GM21390 (cell line): ENCODE results near the gene SCAMP4.
"Not testable (repeated sequence)": the region's sequence is repeated elsewhere in the genome, so short reads cannot be mapped to it uniquely, and the experiment has no call there.

Experiments
- ATAC-seq: cut with Tn5 transposase; IDR thresholded peaks from one replicate; pipeline ENCODE4 v1.9.1; 2021; ENCODE audit not compliant: unreplicated experiment

Gene SCAMP4

DNA sequence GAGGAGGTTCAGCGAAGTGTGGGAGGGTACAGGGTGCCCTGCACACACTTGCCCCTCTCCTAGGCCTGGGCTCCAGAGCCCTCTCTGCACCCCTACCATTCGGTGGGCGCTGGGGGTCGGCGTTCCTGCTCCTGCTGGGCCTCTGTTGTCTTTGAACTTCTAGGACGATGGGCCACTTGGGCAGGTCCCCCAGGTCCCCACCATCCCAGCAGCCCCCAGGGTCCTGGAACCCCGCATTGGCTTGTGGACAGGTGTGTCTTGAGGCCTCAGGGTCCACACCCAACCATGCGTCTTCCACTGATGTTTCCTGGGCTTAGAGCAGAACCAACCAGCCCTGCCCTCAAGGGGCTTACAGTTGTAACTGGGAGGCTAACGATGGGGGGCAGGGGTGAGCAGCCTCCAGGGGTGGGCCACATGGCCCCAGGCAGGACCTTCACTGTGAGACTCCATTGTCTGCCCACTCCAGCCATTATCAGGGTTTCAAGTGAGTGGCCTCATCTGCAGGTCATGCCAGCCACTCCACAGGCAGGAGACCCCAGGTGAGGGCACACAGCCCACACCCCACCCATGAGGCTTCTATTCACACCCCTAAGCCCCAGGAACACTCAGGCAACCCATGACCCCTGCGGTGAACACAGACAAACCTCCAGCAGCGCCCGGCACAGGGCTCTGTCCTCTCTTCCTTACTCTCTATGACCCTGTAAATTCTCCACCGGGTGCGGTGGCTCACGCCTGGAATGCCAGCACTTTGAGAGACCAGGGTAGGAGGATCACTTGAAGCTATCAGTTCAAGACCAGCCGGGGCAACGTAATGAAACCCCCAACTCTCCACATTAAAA lies 39.8 kb upstream of the SCAMP4 start:
- no peak for ATAC-seq

DNA sequence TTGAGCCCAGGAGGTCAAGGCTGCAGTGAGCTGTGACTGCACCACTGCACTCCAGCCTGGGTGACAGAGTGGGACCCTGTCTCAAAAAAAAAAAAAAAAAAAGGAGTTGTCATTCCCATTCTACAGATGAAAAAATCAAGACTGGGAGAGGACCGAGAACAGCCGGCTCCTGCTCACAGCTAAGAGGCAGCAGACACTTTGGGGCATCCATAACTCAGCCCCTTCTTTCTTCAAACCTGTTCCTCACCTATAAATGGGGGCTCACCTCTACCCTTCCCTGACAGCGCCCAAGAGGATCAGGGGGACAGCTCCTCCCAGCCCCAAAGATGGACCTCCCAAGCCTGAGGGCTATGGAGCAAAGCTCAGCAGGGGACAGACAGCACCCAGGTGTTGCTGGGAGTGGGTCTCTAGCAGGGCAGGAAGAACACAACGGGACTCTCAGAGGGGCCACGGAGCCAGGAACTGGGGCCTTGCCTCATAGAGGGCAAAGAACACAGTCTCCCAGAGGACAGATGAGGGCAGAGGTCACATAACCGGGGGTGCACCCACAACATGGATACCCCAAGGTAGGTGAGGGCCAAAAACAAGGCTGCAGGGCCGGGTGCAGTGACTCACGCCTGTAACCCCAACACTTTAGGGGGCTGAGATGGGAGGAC lies 38.4 kb upstream of the SCAMP4 start:
- no peak for ATAC-seq

DNA sequence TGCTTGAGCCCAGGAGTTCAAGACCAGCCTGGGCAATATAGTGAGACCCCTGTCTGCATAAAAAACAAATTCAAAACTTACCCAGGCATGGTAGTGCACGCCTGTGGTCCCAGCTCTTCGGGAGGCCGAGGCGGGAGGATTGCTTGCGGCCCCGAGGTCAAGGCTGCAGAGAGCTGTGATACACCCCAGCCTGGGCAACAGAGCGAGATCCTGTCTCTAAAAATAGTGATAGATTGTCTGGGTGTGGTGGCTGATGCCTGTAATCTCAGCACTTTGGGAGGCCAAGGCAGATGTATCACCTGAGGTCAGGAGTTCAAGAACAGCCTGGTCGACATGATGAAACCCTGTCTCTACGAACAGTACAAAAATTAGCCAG lies 37.9 kb upstream of the SCAMP4 start:
- no peak for ATAC-seq

DNA sequence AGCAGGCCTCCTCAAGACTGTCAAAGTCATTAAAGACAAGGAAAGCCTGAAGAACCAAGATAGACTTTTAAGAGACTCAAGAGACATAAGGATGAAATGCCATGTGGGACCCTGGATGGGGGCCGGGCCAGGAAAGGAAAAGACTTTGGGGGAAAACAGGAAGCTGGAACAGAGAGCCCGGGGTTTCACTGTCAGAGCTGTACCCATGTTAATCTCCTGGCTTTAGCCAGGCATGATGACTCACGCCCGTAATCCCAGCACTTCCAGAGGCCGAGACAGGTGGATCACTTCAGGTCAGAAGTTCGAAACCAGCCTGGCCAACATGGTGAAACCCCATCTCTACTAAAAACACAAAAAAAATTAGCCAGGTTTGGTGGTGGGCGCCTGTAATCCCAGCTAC lies 36.2 kb upstream of the SCAMP4 start:
- no peak for ATAC-seq

DNA sequence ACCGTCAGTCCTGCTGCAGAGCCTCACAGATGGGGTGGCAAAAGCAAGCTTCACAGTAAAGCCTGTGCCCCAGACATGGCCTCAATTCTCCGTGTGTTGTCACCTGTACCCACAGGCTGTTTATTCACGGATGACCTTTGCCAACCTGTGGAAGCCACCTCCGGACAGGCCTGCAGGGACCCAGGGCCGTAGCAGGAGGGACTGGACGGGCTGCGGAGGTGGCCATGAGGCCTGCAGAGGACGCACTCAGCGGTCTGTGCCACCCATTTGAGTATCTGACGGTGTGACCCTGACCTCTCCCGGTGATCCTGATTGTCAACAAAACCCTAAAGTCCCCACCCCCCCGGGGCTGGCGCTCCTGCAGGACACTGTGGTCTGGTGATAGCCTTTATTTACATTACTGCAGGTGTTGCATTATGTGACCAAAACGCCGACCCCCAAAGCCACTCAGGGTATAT lies 34.0 kb upstream of the SCAMP4 start:
- no peak for ATAC-seq

DNA sequence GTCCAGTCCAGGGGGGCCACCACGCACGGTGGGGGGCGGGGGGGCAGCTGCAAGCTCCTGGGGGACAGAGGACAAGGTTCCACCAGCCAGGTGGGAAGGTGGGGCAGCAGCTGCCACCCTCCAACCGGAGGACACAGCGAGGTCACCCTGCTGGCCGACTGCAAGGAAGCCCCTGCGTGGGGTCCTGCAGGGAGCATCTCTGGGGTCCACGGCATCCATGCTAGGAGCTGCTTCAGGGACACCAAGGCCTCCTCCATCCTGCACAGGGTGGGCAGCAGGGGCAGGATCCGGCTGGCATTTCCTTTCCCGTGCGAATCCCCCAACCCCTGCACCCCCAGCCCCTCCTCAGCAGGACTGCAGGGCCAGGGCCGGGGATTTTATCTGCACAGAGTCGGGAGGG lies 33.6 kb upstream of the SCAMP4 start:
- ATAC-seq, result no peak

DNA sequence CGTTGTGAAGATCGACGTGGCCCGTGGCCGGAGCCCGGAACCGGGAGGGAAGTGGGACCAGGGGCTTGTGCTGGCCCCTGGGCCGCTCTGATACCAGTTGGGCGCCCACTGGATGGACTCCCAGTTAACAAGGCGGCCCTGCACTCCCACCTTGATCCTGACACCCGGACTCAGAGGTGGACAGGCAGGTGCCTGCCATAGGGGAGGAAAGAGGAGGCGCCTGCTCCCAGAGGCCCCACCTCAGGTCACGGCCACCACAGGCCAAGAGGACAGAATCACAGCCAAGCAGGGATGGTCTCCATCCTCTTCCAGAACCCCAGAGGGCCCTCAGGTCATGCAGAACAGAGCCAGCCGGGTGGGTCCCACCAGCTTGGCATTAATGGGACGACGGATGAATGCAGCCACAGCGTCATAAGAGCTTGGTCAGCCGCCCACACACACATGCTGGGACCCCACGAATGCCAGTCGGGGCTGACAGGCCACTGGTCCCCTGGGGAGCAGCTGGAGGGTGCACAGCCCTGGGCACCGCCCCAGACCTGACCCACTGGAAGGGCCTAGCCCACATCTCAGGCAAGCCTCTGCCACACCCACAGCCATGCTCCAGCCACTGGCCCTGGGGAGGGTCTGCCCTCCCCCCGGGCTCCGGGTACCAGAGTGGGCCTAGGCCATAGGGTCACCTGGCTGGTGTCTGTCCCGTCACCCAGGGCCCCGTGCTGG lies 32.2 kb upstream of the SCAMP4 start:
- ATAC-seq, result no peak

DNA sequence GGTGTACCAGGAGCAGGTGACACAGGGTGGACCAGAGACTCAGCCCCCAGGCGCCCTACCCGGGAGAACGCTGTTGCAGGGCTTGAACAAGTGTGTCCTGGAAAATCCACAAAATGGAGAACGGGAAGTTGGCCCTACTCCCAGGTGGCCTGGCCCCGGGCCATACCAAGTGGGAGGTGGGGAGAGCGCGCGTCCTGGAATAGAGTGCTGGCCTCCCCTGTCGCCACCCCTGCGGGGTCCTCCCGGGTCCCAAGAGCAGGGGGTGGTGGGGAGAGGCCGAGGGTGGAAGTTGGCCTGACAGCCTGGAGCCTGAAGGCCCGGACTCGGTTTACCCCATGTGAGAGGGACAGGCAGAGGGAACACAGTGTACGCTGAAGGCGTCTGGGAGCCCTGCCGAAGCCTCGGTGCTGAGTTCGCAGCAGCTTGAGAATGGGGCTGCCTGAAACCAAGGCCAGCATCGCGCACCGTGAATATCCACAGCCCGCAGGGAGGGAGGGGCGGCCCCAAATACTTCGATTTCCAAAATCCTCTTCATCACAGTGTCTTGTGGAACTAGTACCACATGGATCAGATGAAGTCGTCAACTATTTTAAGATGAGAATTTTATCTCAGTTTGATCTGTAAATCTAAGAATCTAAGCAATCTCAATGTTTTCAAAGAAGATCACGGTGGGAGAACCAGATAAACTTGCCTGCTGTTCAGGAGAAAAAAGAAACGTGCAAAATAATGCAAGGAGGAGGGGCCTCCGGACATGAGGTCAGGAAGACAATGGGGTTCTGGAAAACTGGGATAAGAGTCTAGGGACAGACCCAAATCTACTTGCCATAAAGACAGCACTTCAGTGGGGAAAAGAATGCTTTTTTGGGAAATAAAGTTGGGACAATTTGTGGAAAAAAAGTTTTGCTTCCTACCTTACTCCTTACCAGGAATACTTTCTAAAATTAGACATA lies 31.4 kb upstream of the SCAMP4 start:
- no peak for ATAC-seq

DNA sequence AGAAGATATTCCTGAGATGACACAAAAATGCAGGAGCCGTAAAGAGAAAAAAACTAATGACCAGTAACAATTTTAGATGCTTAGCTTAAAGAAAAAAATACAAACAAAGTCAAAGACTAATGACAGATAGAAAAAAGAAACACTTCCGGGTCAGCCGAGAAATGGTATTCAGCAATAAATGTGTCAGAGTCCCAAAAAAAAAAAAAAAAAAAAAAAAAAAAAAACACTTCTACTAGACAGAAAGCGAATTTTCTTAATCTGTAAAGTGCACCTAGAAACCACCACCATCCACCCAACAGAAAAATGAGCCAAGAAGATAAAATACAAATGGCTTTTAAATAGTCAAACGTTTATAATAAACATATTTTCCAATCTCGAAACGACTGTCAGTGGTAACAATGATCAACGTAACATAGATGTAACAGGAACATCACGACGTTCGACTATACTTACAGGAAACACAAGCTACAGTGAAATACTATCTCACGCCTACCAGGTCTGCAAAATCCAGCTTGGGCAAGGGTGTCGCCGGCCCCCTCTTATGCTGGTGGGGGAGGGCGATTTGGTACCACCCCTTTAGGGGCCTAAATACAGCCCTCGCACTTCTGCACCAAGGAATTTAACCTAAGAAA lies 30.5 kb upstream of the SCAMP4 start:
- no peak for ATAC-seq

DNA sequence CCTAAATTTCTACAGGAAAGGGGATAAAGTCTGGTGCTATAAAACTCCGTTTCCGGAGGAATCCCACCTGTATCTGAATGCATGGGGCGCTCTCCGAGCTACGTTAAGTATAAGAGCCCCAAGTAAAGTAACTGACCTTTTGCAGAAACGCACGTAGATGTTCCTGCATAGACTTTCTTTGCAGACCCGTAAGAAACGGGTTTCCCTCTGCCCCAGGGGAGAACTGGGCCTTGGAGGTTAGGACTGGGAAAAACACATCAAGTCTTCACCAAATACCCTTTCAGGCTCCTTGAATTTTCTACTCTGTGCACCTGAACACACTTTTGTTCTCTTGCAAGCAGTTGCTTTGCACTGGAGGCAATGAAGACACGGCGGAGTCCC lies 29.9 kb upstream of the SCAMP4 start:
- not testable (repeated sequence) for ATAC-seq

DNA sequence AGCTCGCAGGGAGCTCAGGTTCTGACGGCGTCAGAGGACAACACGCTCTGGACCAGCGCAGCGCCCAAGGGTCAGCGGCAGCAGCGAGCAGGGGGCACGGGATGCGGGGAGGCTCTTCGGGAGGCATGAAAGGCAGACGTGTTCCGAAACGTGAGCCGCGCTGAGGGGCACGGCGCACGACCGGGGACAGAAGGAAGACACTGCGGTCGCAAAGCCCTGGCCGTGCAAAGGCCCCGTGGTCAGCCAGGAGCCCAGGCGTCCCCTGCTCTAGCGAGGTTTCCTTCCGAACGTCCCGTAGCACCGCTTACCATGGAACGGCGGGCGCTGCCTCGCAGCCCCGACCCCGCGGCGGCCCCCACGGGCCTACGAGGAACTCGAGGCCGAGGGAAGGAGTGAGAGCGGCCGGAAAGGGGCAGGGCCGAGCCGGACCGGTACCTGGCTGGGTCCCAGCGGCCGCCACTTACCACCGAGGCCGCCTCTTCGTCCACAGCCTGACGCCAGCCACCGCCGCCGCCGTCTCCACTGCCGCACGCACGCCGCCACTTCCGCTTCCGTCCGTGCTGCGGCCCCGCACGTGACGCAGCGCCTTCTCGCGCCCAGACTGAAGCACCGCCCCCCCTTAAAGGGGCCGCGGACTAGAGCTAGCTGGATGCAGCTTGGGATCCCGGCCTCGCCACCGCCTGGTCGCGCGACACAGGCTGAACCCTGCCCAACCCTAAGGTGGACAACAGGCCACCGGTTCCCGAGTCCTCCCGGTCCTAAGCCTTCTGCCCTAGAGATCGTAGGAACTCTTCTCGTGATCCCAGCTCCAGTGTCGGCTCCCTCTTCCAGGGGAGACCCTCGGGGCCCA lies 29.3 kb upstream of the SCAMP4 start:
- ATAC-seq, result peak; percentile 83

DNA sequence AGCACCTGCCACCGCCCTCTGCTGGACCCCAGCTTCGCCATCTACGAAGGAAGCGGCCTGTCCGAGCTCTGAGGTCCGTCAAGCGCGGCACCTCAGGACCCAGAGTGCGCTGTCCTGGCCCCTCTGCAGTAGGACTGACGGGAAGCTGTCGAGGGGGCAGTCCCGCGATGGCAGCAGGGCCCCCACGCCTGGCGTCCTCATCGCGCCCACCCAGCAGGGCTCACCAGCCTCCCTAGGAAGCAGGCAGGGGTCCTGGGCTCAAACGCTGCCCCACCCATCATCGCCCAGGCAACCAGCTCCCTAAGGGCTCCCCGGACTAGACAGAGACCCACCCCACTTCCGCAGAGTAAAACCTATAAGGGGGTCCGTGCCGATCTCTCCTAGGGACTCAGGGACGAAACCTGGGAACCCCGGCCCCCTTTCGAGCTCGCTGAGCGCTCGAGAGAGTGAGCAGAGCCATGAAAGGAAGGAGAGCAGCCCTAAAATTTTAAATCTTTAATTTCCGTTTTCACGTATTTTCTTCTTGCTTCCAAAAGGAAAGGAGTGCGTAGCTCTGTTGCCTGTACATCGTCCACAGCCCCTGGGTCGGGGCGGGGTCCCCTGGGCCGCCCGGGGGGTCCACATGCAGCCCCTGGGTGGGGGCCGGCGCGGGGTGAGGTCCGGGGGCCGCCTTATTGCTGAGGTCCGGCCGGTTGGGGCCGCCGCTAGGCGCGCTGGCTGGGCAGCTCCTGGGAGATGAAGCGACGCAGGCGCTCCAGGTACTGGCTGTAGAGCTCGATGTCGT lies 28.5 kb upstream of the SCAMP4 start:
- ATAC-seq, result not testable (repeated sequence)

DNA sequence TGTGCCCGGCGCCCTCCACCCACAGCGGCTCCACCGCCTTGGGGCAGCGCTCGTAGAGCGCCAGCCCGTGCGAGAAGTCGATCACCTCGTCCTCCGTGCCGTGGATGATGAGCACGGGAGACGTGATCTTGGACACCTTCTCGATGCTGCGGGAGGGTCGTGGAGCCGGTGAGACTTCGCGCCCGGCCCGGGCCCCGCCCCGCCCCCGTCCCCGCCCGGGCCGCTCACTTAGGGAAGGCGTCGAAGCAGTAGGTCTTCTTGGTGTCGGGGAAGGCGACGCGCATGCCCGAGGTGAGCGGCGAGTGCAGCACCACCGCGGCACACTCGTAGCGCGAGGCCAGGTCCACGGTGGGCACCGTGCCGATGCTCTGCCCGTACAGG lies 27.9 kb upstream of the SCAMP4 start:
- ATAC-seq, result not testable (repeated sequence)

DNA sequence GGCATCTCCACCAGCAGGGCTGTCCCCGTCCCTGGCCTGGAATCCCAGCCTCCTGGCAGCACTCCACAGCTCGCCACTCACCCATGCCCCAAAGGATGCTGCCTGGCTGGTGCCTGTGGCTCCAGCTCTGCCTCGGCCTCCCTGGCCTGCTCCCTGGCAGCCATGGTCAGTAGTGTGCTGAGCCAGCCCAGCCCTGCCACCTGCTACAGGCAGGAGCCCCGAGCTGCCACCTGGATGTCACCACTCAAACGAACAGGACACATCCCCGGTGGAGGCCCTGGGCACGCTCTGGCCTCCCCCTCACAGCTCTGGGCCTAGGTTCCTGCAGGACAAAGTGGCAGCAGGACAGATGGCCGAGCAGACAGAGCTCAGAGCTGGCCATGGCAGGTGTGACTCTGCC lies 26.6 kb upstream of the SCAMP4 start:
- not testable (repeated sequence) for ATAC-seq

DNA sequence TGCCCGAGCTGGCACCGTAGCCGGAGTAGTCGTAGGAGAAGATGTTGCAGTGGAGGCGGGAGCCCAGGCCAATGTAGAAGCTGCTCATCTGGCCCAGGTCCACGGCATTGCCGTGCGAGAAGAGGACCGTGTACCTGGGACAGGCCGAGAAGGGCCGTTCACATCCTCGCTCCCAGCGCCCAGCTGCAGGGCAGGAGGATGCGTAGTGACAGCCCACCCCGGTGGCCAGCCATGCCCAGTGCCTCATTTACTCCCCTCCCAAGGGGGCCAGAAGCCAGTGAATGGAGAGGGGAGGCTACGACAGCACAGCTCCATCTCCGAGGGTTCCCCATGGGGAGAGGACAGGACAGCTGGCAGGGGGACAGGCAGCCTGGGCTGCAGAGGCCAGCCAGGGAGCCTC lies 25.2 kb upstream of the SCAMP4 start:
- not testable (repeated sequence) for ATAC-seq

DNA sequence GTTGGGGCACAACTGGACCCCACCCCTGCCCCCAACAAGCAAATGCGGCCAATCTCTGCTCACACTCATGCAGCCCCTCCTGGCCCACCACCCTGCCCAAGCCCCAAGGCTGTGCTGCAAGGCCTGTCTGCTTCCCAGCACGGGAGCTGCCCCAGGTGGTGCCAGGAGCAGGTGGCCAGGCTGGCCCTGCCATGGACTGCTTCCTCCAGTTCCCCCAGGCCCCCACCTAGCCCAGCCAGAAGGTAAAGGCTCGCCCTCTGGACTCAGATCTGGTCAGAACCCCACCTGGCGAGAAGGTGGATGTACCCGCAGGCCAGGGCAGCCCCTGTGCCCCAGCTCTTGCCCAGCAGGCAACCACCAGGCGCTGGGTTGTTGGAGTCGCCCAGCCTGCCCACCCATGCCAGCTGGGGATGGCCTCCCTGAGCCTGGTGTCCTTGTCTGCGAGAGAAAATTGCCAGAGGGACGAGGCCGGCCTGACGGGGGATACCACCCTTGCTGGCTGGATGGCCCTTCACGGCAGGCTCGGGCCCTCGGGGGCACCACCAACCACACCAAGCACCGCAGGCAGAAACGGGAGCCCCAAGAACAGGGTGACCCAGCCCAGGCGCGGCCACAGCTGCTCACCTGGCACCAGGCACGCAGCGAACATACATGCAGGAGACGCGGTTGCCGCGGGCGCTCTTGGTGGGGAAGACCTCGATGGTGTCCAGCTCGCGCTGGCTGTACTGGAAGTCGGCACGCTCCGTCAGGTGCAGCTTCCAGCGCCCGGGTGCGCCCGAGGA lies 24.4 kb upstream of the SCAMP4 start:
- ATAC-seq, result no peak

DNA sequence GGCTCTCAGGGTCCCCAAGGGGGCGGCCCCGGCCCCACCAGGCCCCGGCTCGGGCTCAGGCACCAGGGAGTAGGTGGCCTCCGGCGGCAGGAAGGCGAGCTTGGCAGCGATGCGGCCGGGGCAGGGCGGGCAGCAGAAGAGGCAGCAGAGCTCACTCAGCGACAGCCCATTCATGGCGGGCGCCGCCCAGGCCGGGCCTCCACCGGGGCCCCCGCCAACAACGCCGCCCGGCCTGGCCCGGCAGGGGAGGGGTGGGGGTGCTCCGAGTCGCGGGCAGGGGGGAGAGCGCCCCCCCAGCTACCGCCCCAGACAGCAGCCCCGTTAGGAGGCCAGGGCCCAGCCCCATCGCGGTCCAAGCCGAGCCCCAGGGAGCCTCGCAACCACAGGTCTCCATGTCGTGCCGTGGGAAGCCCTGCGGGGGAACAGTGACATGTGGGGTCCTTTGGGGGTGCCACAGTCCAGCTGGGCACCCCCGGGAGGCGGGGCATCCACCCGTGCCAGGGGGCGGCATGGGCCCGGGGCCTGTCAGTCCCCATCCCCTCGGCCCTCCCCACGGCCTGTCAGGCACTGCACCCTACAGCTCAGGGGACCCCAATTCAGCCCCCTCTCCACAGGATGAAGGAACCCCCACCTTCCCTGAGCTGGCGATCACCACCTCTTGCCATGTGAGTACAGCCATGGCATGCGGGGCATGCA lies 23.7 kb upstream of the SCAMP4 start:
- not testable (repeated sequence) for ATAC-seq
